ENCODE data around the gene ARHGEF3. TPM values are rescaled to one million over a fixed set of nuclear protein-coding genes. Genes with fewer than 3 reads are reported as not detected.

The ARHGEF3 gene
- total RNA-seq, 1 donor: 21.7 TPM

GRCh38 chr3:56839784-56840715 is 38.3 kb upstream of the ARHGEF3 start:
- TF ChIP-seq CTCF (IDR thresholded peaks at IDR 0.05; ENCODE audit: extremely low read depth, low read depth, low read length): no peak
- DNase-seq (ENCODE audit: insufficient read length, low spot score, missing footprints): no peak
- Histone ChIP-seq H3K4me1 (ENCODE audit: insufficient read depth, low read length) (peaks cover 18% of the 10 kb centered on the region), H2AFZ (ENCODE audit: low read length) (no peak overlapping the region), H3K27me3 (ENCODE audit: insufficient read depth, low read length) (no peaks in the 10 kb centered on the region), H3K79me2 (ENCODE audit: insufficient read depth, low read length) (no peaks in the 10 kb centered on the region), H3K4me2 (ENCODE audit: insufficient read depth, low read length) (no peak overlapping the region), H3K27ac (ENCODE audit: low read depth, low read length) (no peak overlapping the region), H4K20me1 (ENCODE audit: insufficient read depth, low read length) (no peaks in the 10 kb centered on the region), H3K4me3 (ENCODE audit: insufficient read depth, low read length) (no peak overlapping the region), H3K9me3 (ENCODE audit: low read depth, low read length) (no peaks in the 10 kb centered on the region), H3K36me3 (ENCODE audit: insufficient read depth, low read length) (no peaks in the 10 kb centered on the region)

- H3K4me3 ChIP-seq (ENCODE audit: insufficient read depth, low read length): no peak overlapping the region
- H3K36me3 ChIP-seq (ENCODE audit: insufficient read depth, low read length): no peaks in the 10 kb centered on the region
- H3K4me2 ChIP-seq (ENCODE audit: insufficient read depth, low read length): no peak overlapping the region
- no peak for DNase-seq (ENCODE audit: insufficient read length, low spot score, missing footprints)
- H3K27ac ChIP-seq (ENCODE audit: low read depth, low read length): no peak overlapping the region
- no peaks in the 10 kb centered on the region for H4K20me1 ChIP-seq (ENCODE audit: insufficient read depth, low read length)
- no peaks in the 10 kb centered on the region for H3K9me3 ChIP-seq (ENCODE audit: low read depth, low read length)
- H2AFZ ChIP-seq (ENCODE audit: low read length): no peak overlapping the region
- no peaks in the 10 kb centered on the region for H3K27me3 ChIP-seq (ENCODE audit: insufficient read depth, low read length)
- no peak for TF ChIP-seq CTCF (IDR thresholded peaks at IDR 0.05; ENCODE audit: extremely low read depth, low read depth, low read length)
- no peaks in the 10 kb centered on the region for H3K79me2 ChIP-seq (ENCODE audit: insufficient read depth, low read length)
- peaks cover 18% of the 10 kb centered on the region for H3K4me1 ChIP-seq (ENCODE audit: insufficient read depth, low read length)
Observed at GRCh38 chr3:56838448-56838847, 36.7 kb upstream of the ARHGEF3 start.

- H4K20me1 ChIP-seq (ENCODE audit: insufficient read depth, low read length): no peaks in the 10 kb centered on the region
- TF ChIP-seq CTCF (IDR thresholded peaks at IDR 0.05; ENCODE audit: extremely low read depth, low read depth, low read length): no peak
- no peak overlapping the region for H3K27ac ChIP-seq (ENCODE audit: low read depth, low read length)
- no peak overlapping the region for H2AFZ ChIP-seq (ENCODE audit: low read length)
- DNase-seq (ENCODE audit: insufficient read length, low spot score, missing footprints): no peak
- no peaks in the 10 kb centered on the region for H3K27me3 ChIP-seq (ENCODE audit: insufficient read depth, low read length)
- no peak overlapping the region for H3K4me2 ChIP-seq (ENCODE audit: insufficient read depth, low read length)
- H3K79me2 ChIP-seq (ENCODE audit: insufficient read depth, low read length): no peaks in the 10 kb centered on the region
- H3K4me3 ChIP-seq (ENCODE audit: insufficient read depth, low read length): no peak overlapping the region
- H3K36me3 ChIP-seq (ENCODE audit: insufficient read depth, low read length): no peaks in the 10 kb centered on the region
- H3K9me3 ChIP-seq (ENCODE audit: low read depth, low read length): no peaks in the 10 kb centered on the region
- H3K4me1 ChIP-seq (ENCODE audit: insufficient read depth, low read length): peaks cover 18% of the 10 kb centered on the region
Observed at GRCh38 chr3:56837196-56837955, 35.6 kb upstream of the ARHGEF3 start.

All from osteoblast (primary cell).